Left hindlimb (tissue), 1 donor: ENCODE data around the gene GNAT2.

Experiments used
- DNase-seq: peaks from one replicate; pipeline ENCODE4 v3.0.0-alpha.2; 2018

The GNAT2 gene

GRCh38 chr1:109641861-109642260, 22.4 kb upstream of the GNAT2 start:
- no peak for DNase-seq

GRCh38 chr1:109641078-109641740, 21.8 kb upstream of the GNAT2 start:
- DNase-seq: no peak

- DNase-seq: peak; percentile 80
Observed at GRCh38 chr1:109640285-109640865, 21.0 kb upstream of the GNAT2 start.

GRCh38 chr1:109639841-109640184, 20.4 kb upstream of the GNAT2 start:
- peak; percentile 21 for DNase-seq

- peak; percentile 16 for DNase-seq
Observed at GRCh38 chr1:109639063-109639840, 19.8 kb upstream of the GNAT2 start.

GRCh38 chr1:109637446-109637845, 18.0 kb upstream of the GNAT2 start:
- DNase-seq: no peak

- DNase-seq: peak; percentile 33
Observed at GRCh38 chr1:109636201-109636952, 17.0 kb upstream of the GNAT2 start.

- peak; percentile 17 for DNase-seq
Observed at GRCh38 chr1:109635862-109636200, 16.4 kb upstream of the GNAT2 start.

- peak; percentile 16 for DNase-seq
Observed at GRCh38 chr1:109634771-109635750, 15.6 kb upstream of the GNAT2 start.

- no peak for DNase-seq
Observed at GRCh38 chr1:109634292-109634691, 14.9 kb upstream of the GNAT2 start.

GRCh38 chr1:109632671-109633346, 13.4 kb upstream of the GNAT2 start:
- DNase-seq: peak; percentile 77

GRCh38 chr1:109631513-109632505, 12.4 kb upstream of the GNAT2 start:
- DNase-seq: peak; percentile 29

GRCh38 chr1:109630898-109631512, 11.6 kb upstream of the GNAT2 start:
- DNase-seq: peak; percentile 18

GRCh38 chr1:109630081-109630897, 10.9 kb upstream of the GNAT2 start:
- DNase-seq: peak; percentile 43

- DNase-seq: no peak
Observed at GRCh38 chr1:109629372-109630030, 10.1 kb upstream of the GNAT2 start.

- DNase-seq: peak; percentile 18
Observed at GRCh38 chr1:109628540-109629321, 9.3 kb upstream of the GNAT2 start.

- DNase-seq: peak; percentile 20
Observed at GRCh38 chr1:109627692-109628399, 8.4 kb upstream of the GNAT2 start.
